Esophagus muscularis mucosa (tissue), 4 donors: ENCODE results near the gene ZNF264.

Source experiments
- EP300 ChIP-seq: sonication (generic); formaldehyde crosslinking; IDR thresholded peaks from one replicate; pipeline ENCODE4 v1.6.1; 2017; ENCODE audit warnings: antibody characterized with exemption
- POLR2A ChIP-seq: fragments of 450-650 bp; IDR thresholded peaks from one replicate; pipeline ENCODE4 v1.6.1; 2017; ENCODE audit warnings: antibody characterized with exemption, moderate library complexity, mild to moderate bottlenecking, low read depth
- POLR2AphosphoS5 ChIP-seq, 2 donors: sonication (generic); formaldehyde crosslinking; IDR thresholded peaks; one replicate each; pipeline ENCODE4 v1.6.1; 2017; ENCODE audit warnings: antibody characterized with exemption in 2 of 2
- TF ChIP-seq, protein P1 (sequence below), 3 experiments: fragments of 200-600 bp in 2 of 3; fragments of 450-650 bp in 1 of 3; sonication (generic) in 2 of 3; IDR thresholded peaks; one replicate each; pipeline ENCODE4 v1.5.1; 2017 to 2019; ENCODE audit warnings: antibody characterized with exemption in 3 of 3, mild to moderate bottlenecking in 2 of 3, moderate library complexity in 1 of 3

DNA sequence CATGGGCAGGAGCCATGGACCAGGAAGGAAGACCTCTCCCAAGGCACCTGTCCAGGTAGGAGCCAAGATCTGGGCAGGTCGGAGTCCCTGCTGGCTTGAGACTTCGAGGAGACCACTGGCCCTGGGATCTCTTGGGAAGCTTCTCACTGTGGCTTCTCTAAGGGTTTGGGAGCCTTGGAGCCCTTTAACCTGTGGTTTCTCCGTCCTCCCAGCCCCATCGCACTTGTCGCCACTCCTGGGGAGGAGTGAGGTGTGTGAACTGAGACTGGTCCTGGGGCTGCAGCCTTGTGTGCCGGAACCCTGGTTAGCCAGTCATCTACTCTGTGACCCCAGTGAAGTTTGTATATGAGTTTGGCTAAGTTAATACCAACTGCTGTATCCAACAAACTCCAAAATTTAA, 57.3 kb downstream of the ZNF264 start:
- TF ChIP-seq, protein P1, sequence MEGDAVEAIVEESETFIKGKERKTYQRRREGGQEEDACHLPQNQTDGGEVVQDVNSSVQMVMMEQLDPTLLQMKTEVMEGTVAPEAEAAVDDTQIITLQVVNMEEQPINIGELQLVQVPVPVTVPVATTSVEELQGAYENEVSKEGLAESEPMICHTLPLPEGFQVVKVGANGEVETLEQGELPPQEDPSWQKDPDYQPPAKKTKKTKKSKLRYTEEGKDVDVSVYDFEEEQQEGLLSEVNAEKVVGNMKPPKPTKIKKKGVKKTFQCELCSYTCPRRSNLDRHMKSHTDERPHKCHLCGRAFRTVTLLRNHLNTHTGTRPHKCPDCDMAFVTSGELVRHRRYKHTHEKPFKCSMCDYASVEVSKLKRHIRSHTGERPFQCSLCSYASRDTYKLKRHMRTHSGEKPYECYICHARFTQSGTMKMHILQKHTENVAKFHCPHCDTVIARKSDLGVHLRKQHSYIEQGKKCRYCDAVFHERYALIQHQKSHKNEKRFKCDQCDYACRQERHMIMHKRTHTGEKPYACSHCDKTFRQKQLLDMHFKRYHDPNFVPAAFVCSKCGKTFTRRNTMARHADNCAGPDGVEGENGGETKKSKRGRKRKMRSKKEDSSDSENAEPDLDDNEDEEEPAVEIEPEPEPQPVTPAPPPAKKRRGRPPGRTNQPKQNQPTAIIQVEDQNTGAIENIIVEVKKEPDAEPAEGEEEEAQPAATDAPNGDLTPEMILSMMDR (IDR thresholded peaks at IDR 0.05): no peak
- TF ChIP-seq POLR2A (no peak), EP300 (no peak), POLR2AphosphoS5 (IDR thresholded peaks at IDR 0.05) (no peak)
